Mesothelial cell of epicardium (in vitro differentiated cells): Measurements from ENCODE around the gene XRCC3. TPM values are rescaled to one million over a fixed set of nuclear protein-coding genes. Genes with fewer than 3 reads are reported as not detected.
"Not testable (repeated sequence)": the region's sequence is repeated elsewhere in the genome, so short reads cannot be mapped to it uniquely, and the experiment has no call there.

Experiments
- DNase-seq, 2 experiments: peaks; one replicate each; pipeline ENCODE4 v3.0.0; 2021; ENCODE audit warnings: low spot score in 2 of 2; ENCODE audit not compliant: unreplicated experiment in 2 of 2
- H3K27ac Mint-ChIP-seq: 2 replicates; pipeline ENCODE4 v1.8.0; 2021; ENCODE audit warnings: mixed read lengths
- H3K27me3 Mint-ChIP-seq: 2 replicates; pipeline ENCODE4 v1.8.0; 2021; ENCODE audit warnings: low read depth, mixed read lengths
- H3K36me3 Mint-ChIP-seq: 2 replicates; pipeline ENCODE4 v1.8.0; 2021; ENCODE audit warnings: mixed read lengths
- H3K4me1 Mint-ChIP-seq: 2 replicates; pipeline ENCODE4 v1.8.0; 2021; ENCODE audit warnings: mixed read lengths
- H3K4me3 Mint-ChIP-seq: 2 replicates; pipeline ENCODE4 v1.8.0; 2021; ENCODE audit warnings: mild to moderate bottlenecking, moderate library complexity, mixed read lengths
- H3K9me3 Mint-ChIP-seq: 2 replicates; pipeline ENCODE4 v1.8.0; 2021; ENCODE audit warnings: mixed read lengths
- CTCF ChIP-seq: fragments of 200-600 bp; sonication (generic); IDR thresholded peaks from one replicate; pipeline ENCODE4 v1.5.0; 2021; ENCODE audit warnings: antibody characterized with exemption; ENCODE audit not compliant: unreplicated experiment
- total RNA-seq: library from RNA; stranded (reverse); gene quantifications from 3 replicates; pipeline ENCODE4 v1.2.1, GENCODE V29; 2021

XRCC3 gene
- total RNA-seq, 1 donor from 2014 or later: 19.7 TPM

GRCh38 chr14:103656756-103657133 lies 58.5 kb downstream of the XRCC3 start:
- no peaks in the 10 kb centered on the region for H3K9me3 Mint-ChIP-seq
- peaks cover 12% of the 10 kb centered on the region for H3K4me1 Mint-ChIP-seq
- no peak overlapping the region for H3K27ac Mint-ChIP-seq
- TF ChIP-seq CTCF: no peak
- no peak for DNase-seq
- H3K36me3 Mint-ChIP-seq: peaks cover 33% of the 10 kb centered on the region
- H3K27me3 Mint-ChIP-seq: no peaks in the 10 kb centered on the region
- no peak overlapping the region for H3K4me3 Mint-ChIP-seq

GRCh38 chr14:103656031-103656755 lies 59.1 kb downstream of the XRCC3 start:
- Mint-ChIP-seq H3K36me3 (peaks cover 32% of the 10 kb centered on the region), H3K27ac (no peak overlapping the region), H3K9me3 (no peaks in the 10 kb centered on the region), H3K4me1 (peaks cover 12% of the 10 kb centered on the region), H3K4me3 (no peak overlapping the region), H3K27me3 (no peaks in the 10 kb centered on the region)
- no peak for TF ChIP-seq CTCF
- no peak for DNase-seq

GRCh38 chr14:103654619-103655018 lies 60.6 kb downstream of the XRCC3 start:
- no peak overlapping the region for H3K4me3 Mint-ChIP-seq
- no peak for TF ChIP-seq CTCF
- H3K36me3 Mint-ChIP-seq: peaks cover 26% of the 10 kb centered on the region
- no peaks in the 10 kb centered on the region for H3K27me3 Mint-ChIP-seq
- H3K9me3 Mint-ChIP-seq: no peaks in the 10 kb centered on the region
- no peak overlapping the region for H3K27ac Mint-ChIP-seq
- no peak for DNase-seq
- peaks cover 12% of the 10 kb centered on the region for H3K4me1 Mint-ChIP-seq

- Mint-ChIP-seq H3K27ac (peak overlapping the region; percentile 73), H3K9me3 (no peaks in the 10 kb centered on the region), H3K36me3 (peaks cover 22% of the 10 kb centered on the region), H3K4me1 (peaks cover 12% of the 10 kb centered on the region), H3K4me3 (no peak overlapping the region), H3K27me3 (no peaks in the 10 kb centered on the region)
- TF ChIP-seq CTCF: no peak
- DNase-seq: no peak
Measured at GRCh38 chr14:103653805-103654204, 61.4 kb downstream of the XRCC3 start.

GRCh38 chr14:103653336-103653735 lies 61.9 kb downstream of the XRCC3 start:
- Mint-ChIP-seq H3K36me3 (peaks cover 22% of the 10 kb centered on the region), H3K4me1 (peaks cover 12% of the 10 kb centered on the region), H3K27ac (peak overlapping the region; percentile 73)
- H3K27me3 Mint-ChIP-seq, H3K9me3 Mint-ChIP-seq, H3K4me3 Mint-ChIP-seq, DNase-seq: not testable (repeated sequence)

GRCh38 chr14:103652806-103653205 lies 62.4 kb downstream of the XRCC3 start:
- Mint-ChIP-seq H3K4me1 (peaks cover 12% of the 10 kb centered on the region), H3K27ac (peak overlapping the region; percentile 59), H3K36me3 (peaks cover 19% of the 10 kb centered on the region), H3K4me3 (no peak overlapping the region), H3K9me3 (no peaks in the 10 kb centered on the region), H3K27me3 (no peaks in the 10 kb centered on the region)
- DNase-seq: no peak
- TF ChIP-seq CTCF: no peak
